Fibroblast of gingiva (primary cell): ENCODE results near the gene GSTA5.
"Not testable (repeated sequence)": the region's sequence is repeated elsewhere in the genome, so short reads cannot be mapped to it uniquely, and the experiment has no call there.

Experiments
- DNase-seq: peaks from one replicate; pipeline ENCODE4 v3.0.0-alpha.2; 2011; ENCODE audit warnings: low read depth

The GSTA5 gene

GRCh38 chr6:52788478-52788877, 52.1 kb downstream of the GSTA5 start:
- no peak for DNase-seq

- DNase-seq, result no peak
Measured at GRCh38 chr6:52787917-52788316, 52.7 kb downstream of the GSTA5 start.

DNA sequence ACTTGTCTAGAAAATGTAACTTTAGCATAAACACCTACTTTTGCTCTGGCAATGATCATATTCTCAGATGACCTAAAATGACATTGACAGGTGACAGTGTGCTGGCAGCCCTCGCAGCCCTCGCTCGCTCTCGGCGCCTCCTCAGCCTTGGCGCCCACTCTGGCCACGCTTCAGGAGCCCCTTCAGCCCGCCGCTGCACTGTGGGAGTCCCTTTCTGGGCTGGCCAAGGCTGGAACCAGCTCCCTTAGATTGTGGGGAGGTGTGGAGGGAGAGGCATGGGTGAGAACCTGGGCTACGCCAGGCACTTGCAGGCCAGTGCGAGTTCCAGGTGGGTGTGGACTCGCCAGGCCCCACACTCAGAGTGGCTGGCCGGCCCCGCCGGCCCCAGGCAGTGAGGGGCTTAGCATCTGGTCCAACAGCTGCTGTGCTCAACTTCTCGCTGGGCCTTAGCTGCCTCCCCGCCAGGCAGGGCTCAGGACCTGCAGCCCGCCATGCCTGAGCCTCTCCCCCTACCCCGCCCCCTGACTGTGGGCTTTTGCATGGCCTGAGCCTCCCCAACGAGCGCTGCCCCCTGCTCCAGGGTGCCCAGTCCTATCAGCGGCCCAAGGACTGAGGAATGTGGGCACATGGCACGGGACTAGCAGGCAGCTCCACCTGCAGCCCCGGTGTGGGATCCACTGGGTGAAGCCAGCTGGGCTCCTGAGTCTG, 54.2 kb downstream of the GSTA5 start:
- no peak for DNase-seq

DNA sequence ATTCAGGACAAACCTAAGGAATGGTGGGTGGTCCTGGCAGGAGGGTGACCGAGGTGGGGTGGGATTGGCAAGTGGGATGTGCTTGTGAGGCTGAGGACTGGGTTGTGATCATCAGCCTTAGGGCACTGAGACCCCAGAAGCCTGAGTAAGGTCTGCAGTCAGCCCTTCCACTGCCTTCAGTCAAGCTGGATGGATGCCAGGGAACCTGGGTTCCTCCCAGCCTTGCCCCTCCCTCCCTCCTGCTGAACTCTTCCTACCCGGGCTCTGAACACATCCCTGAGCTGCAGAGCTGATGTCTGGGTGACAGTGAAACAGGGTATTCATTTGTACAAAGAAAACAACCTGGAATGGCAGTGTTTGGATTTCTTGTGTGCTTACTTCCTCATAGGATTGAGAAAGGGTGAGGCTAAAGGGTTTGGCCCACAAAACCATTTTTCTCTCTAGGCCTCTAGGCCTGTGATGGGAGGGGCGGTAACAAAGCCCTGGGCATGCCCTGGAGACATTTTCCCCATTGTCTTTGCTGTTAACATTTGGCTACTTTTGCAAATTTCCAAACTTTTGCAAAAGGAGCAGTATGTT, 57.8 kb downstream of the GSTA5 start:
- DNase-seq, result not testable (repeated sequence)

GRCh38 chr6:52782209-52782608, 58.4 kb downstream of the GSTA5 start:
- DNase-seq, result not testable (repeated sequence)
